ENCODE data around the gene CCNJL. TPM values are rescaled to one million over a fixed set of nuclear protein-coding genes. Genes with fewer than 3 reads are reported as not detected.
"Not testable (repeated sequence)": the region's sequence is repeated elsewhere in the genome, so short reads cannot be mapped to it uniquely, and the experiment has no call there.

The CCNJL gene
- polyA plus RNA-seq (ENCODE audit: insufficient read length in 4 of 4), result 10 to 100 TPM in 1 of 4 donors, 1 to 10 TPM in 3; 7.9 to 10.1 (median 8.3) TPM

- peak; percentile 55 to 75 (median 69) for DNase-seq (ENCODE audit: low read depth in 4 of 4, low spot score in 3 of 4)
Observed at GRCh38 chr5:160312134-160312959, at the start of gene CCNJL. TSS of gene CCNJL (minus strand) at chr5:160312564. CDS start at chr5:160311923, 641 bp downstream.

- no peak for DNase-seq (ENCODE audit: low read depth in 4 of 4, low spot score in 3 of 4)
Observed at GRCh38 chr5:160361624-160362228, 49.4 kb upstream of the CCNJL start.

- no peak for DNase-seq (ENCODE audit: low read depth in 4 of 4, low spot score in 3 of 4)
Observed at GRCh38 chr5:160360310-160360709, 47.9 kb upstream of the CCNJL start.

GRCh38 chr5:160359816-160360215, 47.5 kb upstream of the CCNJL start:
- DNase-seq (ENCODE audit: low read depth in 4 of 4, low spot score in 3 of 4), result no peak

- DNase-seq (ENCODE audit: low read depth in 4 of 4, low spot score in 3 of 4), result no peak
Observed at GRCh38 chr5:160359242-160359641, 46.9 kb upstream of the CCNJL start.

GRCh38 chr5:160357861-160358411, 45.6 kb upstream of the CCNJL start:
- DNase-seq (ENCODE audit: low read depth in 4 of 4, low spot score in 3 of 4), result no peak

GRCh38 chr5:160357394-160357793, 45.0 kb upstream of the CCNJL start:
- DNase-seq (ENCODE audit: low read depth in 4 of 4, low spot score in 3 of 4), result no peak

GRCh38 chr5:160356550-160357347, 44.4 kb upstream of the CCNJL start:
- DNase-seq (ENCODE audit: low read depth in 4 of 4, low spot score in 3 of 4), result no peak

- no peak for DNase-seq (ENCODE audit: low read depth in 4 of 4, low spot score in 3 of 4)
Observed at GRCh38 chr5:160354666-160355065, 42.3 kb upstream of the CCNJL start.

- no peak for DNase-seq (ENCODE audit: low read depth in 4 of 4, low spot score in 3 of 4)
Observed at GRCh38 chr5:160353379-160353778, 41.0 kb upstream of the CCNJL start.

GRCh38 chr5:160352308-160352707, 39.9 kb upstream of the CCNJL start:
- no peak for DNase-seq (ENCODE audit: low read depth in 4 of 4, low spot score in 3 of 4)

- no peak for DNase-seq (ENCODE audit: low read depth in 4 of 4, low spot score in 3 of 4)
Observed at GRCh38 chr5:160349935-160350303, 37.6 kb upstream of the CCNJL start.

- no peak for DNase-seq (ENCODE audit: low read depth in 4 of 4, low spot score in 3 of 4)
Observed at GRCh38 chr5:160349249-160349934, 37.0 kb upstream of the CCNJL start.

GRCh38 chr5:160348080-160348479, 35.7 kb upstream of the CCNJL start:
- DNase-seq (ENCODE audit: low read depth in 4 of 4, low spot score in 3 of 4), result no peak

GRCh38 chr5:160347448-160347847, 35.1 kb upstream of the CCNJL start:
- DNase-seq (ENCODE audit: low read depth in 4 of 4, low spot score in 3 of 4), result no peak

- no peak for DNase-seq (ENCODE audit: low read depth in 4 of 4, low spot score in 3 of 4)
Observed at GRCh38 chr5:160342413-160342941, 30.1 kb upstream of the CCNJL start.

- DNase-seq (ENCODE audit: low read depth in 4 of 4, low spot score in 3 of 4), result no peak
Observed at GRCh38 chr5:160341309-160341870, 29.0 kb upstream of the CCNJL start.

- not testable (repeated sequence) for DNase-seq (ENCODE audit: low read depth in 4 of 4, low spot score in 3 of 4)
Observed at GRCh38 chr5:160340513-160340912, 28.1 kb upstream of the CCNJL start.

GRCh38 chr5:160339406-160340130, 27.2 kb upstream of the CCNJL start:
- DNase-seq (ENCODE audit: low read depth in 4 of 4, low spot score in 3 of 4), result no peak

Data from right renal pelvis (tissue), 4 donors.